Subcutaneous abdominal adipose tissue (tissue), 5 donors: ENCODE data around the gene GALNT12.
A peak's percentile ranks its signal among the peaks of the same experiment; 100 is the strongest.

Source experiments
- H3K27ac ChIP-seq: one replicate; pipeline ENCODE4 v1.7.0; 2013; ENCODE audit warnings: low read depth, mild to moderate bottlenecking, inconsistent platforms, low read length, moderate library complexity
- H3K27me3 ChIP-seq, 5 donors: one replicate each; pipeline ENCODE4 v1.7.0; 2013; ENCODE audit warnings: low read length in 5 of 5, inconsistent platforms in 1 of 5; ENCODE audit not compliant: control insufficient read depth in 5 of 5, insufficient read depth in 4 of 5
- H3K36me3 ChIP-seq, 5 donors: one replicate each; pipeline ENCODE4 v1.7.0; 2013; ENCODE audit warnings: low read length in 5 of 5; ENCODE audit not compliant: control insufficient read depth in 5 of 5, insufficient read depth in 5 of 5
- H3K4me1 ChIP-seq, 5 donors: one replicate each; pipeline ENCODE4 v1.7.0; 2013; ENCODE audit warnings: low read length in 5 of 5, mild to moderate bottlenecking in 3 of 5, moderate library complexity in 1 of 5; ENCODE audit not compliant: control insufficient read depth in 5 of 5, insufficient read depth in 5 of 5
- H3K4me3 ChIP-seq, 5 donors: one replicate each; pipeline ENCODE4 v1.7.0; 2013; ENCODE audit warnings: low read length in 5 of 5, low read depth in 1 of 5
- H3K9ac ChIP-seq, 5 donors: one replicate each; pipeline ENCODE4 v1.7.0; 2013; ENCODE audit warnings: low read length in 5 of 5, mild to moderate bottlenecking in 4 of 5, moderate library complexity in 3 of 5
- H3K9me3 ChIP-seq, 5 donors: one replicate each; pipeline ENCODE4 v1.7.0; 2013; ENCODE audit warnings: low read length in 5 of 5; ENCODE audit not compliant: control insufficient read depth in 5 of 5
- donor health status: healthy.
- donor health status: healthy.
- donor health status: healthy.
- donor health status: healthy.
- donor health status: healthy.

Gene GALNT12

DNA sequence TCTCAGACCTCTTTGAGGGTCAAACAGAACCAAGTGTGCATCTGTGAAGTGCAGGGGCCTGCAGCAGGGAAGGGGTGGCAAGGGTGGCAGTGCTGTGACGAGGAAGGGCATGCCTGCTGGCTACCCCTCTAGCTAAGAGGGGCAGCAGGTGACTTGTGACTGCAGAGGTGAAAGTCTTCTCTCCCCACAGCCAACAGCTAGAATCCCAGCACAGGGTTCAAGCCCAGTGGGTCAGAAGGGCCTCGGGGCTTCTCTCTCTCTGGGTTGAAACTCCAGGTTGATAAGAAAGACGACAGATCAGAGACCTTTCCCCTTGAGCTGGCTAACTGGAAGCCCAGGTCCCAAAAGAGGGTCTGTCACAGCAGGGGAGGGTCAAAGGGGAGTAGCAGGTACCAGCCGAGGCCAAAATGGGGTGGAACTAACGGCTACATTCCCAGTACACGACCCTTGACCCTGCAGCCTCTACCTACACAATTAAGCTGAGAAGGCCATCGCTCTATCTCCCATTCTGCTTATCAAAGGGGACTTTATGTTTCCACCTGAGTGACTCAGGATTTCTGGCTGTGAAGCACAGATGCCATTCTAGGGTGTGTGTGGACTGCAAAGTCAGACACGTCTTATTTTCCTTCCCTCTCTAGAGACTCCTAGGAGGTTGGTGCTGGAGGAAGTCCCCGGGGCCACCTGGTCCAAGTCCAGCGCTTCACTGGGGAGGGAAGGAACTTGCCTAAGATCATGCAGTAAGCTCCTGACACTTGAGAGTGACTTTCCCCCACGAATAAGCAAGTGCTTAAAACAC, 25.7 kb upstream of the GALNT12 start:
- no peak overlapping the region for H3K9ac ChIP-seq
- H3K4me3 ChIP-seq, result no peak overlapping the region
- H3K9me3 ChIP-seq, result no peaks in the 10 kb centered on the region
- H3K36me3 ChIP-seq, result peaks cover 0 to 34% (median 26%) of the 10 kb centered on the region in 5 donors
- H3K4me1 ChIP-seq, result peaks cover 0 to 9% (median 5%) of the 10 kb centered on the region in 5 donors
- H3K27ac ChIP-seq, result no peak overlapping the region
- no peaks in the 10 kb centered on the region for H3K27me3 ChIP-seq

DNA sequence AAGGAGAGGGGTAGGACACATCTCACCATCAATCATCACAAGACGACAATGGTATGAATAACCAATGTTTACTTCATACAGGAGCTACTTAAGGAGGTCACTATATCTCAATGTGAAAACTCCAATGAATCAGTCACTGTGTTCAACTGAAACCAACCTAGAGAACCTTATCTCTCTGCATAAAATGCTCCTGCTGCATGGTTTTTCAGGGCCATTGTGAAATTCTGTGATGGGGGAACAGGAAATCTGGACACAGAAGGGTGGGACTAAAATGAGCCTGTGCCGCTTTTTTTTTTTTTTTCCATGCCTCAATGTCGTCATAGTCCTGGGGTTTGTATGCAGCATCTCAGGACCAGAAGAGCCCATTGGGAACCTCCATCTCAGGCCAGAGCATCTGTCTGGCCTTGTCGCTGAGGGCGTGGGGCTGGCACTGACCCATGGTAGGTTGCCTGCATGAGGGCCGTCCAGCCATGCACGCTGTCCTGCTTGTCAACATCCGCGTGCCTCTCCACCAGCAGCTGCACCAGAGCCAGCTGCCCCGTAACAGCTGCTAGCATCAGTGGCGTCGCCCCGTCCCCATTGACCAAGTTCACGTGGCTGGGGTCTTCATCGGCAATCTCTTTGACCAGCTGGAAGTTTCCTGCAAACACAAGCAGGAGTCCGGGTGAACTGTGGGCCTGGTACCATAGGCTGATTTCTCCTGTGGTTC, 23.8 kb upstream of the GALNT12 start:
- Histone ChIP-seq H3K36me3 (peaks cover 0 to 33% (median 21%) of the 10 kb centered on the region in 5 donors), H3K27ac (no peak overlapping the region), H3K27me3 (no peaks in the 10 kb centered on the region), H3K9ac (no peak overlapping the region), H3K9me3 (no peaks in the 10 kb centered on the region), H3K4me3 (no peak overlapping the region), H3K4me1 (peaks cover 0 to 9% (median 5%) of the 10 kb centered on the region in 5 donors)

- no peak overlapping the region for H3K9ac ChIP-seq
Observed at GRCh38 chr9:98784831-98785806, 22.4 kb upstream of the GALNT12 start.

DNA sequence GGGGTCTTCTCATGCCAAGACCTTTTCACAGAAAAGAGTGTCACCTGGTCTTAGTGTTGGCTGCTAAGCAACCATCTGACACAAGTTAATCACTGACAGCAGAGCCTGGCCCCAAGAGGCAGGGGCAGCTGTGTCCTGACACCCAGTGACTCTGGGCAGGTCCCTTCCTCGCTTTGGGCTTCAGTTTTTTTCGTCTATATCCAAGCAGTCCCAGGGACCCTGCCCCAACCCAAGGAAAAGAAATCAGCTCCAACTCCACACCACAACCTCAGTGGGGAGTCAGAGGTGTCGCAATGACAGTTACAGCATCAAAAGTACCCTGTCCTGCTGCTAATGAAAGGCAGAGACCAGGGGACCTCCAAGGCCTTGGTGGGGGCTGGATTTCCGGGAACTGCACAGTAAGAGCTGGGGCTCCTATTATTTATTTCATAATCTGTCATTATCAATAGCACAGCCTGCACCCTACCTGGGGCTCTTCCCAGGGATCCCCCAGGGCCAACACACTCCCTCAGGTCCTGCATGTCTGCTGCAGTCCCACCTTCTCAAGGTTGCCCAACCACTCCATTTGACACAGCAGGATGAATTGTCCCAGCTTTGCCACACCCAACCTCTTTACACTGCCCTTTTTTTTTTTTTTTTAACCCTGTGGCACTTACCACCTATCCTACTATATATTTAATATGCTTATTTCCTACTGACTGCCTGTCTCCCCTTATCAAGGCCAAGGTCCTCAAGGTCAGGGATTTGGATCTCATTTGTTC, 20.5 kb upstream of the GALNT12 start:
- Histone ChIP-seq H3K4me1 (peaks cover 3 to 17% (median 12%) of the 10 kb centered on the region in 5 donors), H3K27me3 (no peaks in the 10 kb centered on the region), H3K27ac (no peak overlapping the region), H3K36me3 (peaks cover 0 to 23% (median 19%) of the 10 kb centered on the region in 5 donors), H3K9me3 (no peaks in the 10 kb centered on the region), H3K9ac (no peak overlapping the region), H3K4me3 (no peak overlapping the region)

More at GRCh38 chr9:98784831-98785806, 22.4 kb upstream of the GALNT12 start:
- Histone ChIP-seq H3K9me3 (no peaks in the 10 kb centered on the region), H3K27ac (no peak overlapping the region), H3K4me1 (peaks cover 0 to 9% (median 5%) of the 10 kb centered on the region in 5 donors), H3K27me3 (no peaks in the 10 kb centered on the region), H3K4me3 (no peak overlapping the region), H3K36me3 (peaks cover 0 to 30% (median 25%) of the 10 kb centered on the region in 5 donors)

DNA sequence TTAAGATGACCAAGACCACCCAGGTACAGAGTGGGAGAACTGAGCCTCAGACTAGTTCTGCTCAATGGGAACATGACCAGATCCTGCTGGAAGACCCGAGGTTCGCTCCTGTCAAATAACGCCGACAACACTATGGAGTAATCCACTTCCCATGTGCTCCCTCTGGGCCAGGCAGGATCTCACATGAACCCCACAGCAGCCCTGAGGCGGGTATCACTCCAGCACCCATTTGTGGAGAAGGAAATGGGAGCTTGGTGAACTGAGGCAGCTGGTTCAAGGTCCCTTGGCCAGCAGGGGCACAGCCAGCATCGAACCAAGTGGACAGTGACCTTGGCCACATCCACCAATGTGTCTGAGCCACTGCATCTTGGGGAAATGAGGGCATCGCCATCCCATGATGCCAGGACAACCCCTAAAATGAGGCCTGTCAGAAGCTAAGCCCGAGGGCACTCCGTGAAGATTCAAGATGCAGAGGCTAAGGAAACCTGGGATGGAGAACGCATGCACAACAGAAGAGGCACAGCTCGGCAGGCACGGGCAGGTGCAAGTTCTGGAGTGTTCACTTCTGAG, 19.6 kb upstream of the GALNT12 start:
- H3K27ac ChIP-seq, result no peak overlapping the region
- H3K4me3 ChIP-seq, result no peak overlapping the region
- H3K27me3 ChIP-seq, result no peaks in the 10 kb centered on the region
- no peak overlapping the region for H3K9ac ChIP-seq
- no peaks in the 10 kb centered on the region for H3K9me3 ChIP-seq
- peaks cover 0 to 17% (median 14%) of the 10 kb centered on the region in 5 donors for H3K36me3 ChIP-seq
- peaks cover 3 to 17% (median 12%) of the 10 kb centered on the region in 5 donors for H3K4me1 ChIP-seq

DNA sequence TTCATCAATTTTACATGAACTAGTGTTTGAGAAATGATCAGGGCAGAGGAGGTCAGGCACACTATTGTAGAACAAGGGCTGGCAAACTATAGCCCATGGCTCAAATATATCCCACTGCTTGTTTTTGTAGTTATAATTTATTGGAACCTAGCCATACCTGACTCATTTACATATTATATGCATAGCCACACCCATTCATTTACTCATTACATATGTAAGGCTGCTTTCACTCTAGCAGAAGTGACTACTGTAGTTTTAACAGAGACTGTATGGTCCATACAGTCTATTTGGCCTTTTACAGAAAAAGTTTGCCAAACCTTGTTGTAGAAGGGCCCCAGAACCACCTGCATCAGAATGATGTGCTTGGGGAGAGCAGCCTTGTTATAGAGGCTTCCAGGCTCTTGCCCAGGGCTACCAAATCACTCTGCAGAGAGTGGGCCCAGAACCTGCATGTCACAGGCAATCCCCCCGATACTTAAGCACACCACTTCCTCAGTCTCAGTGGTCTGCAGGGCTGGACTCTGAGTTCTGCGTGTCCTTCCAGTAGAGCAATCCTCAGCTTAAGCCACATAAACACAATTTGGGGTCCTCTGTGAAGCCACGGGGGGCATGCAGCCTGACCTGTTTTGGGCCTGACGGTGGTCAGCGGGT, 17.9 kb upstream of the GALNT12 start:
- Histone ChIP-seq H3K4me1 (peaks cover 3 to 19% (median 13%) of the 10 kb centered on the region in 5 donors), H3K4me3 (no peak overlapping the region), H3K9ac (no peak overlapping the region), H3K27ac (no peak overlapping the region), H3K27me3 (no peaks in the 10 kb centered on the region), H3K36me3 (peaks cover 0 to 12% (median 6%) of the 10 kb centered on the region in 5 donors), H3K9me3 (no peaks in the 10 kb centered on the region)

DNA sequence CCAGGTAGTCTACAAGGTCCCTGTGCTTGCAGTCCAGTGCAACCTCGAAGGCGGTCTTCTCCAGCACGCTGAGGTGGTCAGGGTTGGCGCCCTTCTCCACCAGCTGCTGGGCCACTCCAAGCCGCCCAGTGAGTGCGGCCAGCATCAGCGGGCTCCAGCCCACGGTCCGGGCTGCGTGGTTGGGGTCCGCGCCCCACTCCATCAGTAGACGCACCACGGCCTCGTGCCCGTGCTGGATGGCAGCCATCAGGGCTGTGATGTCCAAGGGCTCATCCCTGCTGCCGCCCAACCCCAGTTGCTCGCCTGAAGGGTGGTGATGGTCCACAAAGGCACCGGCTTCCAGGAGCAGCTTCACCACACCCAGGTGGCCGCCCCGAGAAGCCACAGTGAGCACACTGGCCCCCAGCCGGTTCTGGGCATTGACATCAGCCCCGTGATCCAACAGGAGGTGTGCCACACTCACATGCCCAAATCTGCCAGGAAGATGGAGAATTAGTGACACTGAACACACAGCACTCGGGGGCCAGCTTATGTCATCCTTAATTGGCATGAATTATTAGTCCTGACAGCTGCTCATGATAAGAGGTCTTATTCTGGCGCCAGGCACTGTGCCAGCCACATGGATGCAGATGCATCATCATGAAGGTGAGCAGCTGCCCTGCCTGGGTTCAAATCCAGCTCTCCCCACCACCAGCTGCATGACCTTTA, 17.2 kb upstream of the GALNT12 start:
- no peaks in the 10 kb centered on the region for H3K9me3 ChIP-seq
- no peak overlapping the region for H3K9ac ChIP-seq
- no peak overlapping the region for H3K27ac ChIP-seq
- H3K4me1 ChIP-seq, result peaks cover 3 to 24% (median 18%) of the 10 kb centered on the region in 5 donors
- no peak overlapping the region for H3K4me3 ChIP-seq
- no peaks in the 10 kb centered on the region for H3K27me3 ChIP-seq
- H3K36me3 ChIP-seq, result peaks cover 0 to 12% (median 6%) of the 10 kb centered on the region in 5 donors

DNA sequence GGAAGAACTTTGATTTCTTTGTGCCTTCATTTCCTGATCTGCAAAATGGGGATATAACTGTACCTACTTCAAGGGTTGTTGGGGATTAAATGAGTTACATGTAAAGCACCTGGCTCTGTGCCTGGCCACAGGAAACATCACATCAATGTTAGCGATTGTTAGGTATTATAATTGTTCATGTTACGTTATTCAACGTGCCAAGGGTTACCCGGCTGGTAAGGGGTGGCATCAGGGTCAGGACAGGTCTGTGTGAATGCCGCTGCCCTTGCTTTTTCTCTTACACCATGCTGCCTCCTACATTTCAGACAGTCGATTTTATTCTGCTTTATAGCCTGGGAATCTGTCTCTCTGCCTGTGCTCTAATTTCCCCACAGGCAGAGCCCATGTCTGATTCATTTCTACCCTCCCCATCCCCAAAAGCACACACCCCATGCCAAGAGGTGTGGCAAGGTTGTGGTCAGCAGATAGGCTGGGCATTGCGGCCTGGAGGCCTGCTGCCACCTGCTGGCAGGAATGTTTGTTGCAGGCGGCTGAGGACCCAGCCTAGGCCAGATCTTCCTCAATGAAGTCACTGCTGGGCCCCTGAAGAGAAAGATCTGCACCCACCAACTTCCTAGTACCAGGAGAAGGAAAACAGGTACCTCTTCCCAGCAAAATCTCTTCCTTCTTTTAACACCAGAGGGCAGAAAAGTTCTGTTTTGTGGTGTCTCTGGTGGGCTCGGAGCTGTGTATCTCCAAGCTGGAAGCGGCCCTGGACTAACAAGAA, 16.4 kb upstream of the GALNT12 start:
- Histone ChIP-seq H3K4me3 (peak overlapping the region in 1 of 5 donors; percentile 19), H3K27me3 (no peaks in the 10 kb centered on the region), H3K27ac (no peak overlapping the region), H3K4me1 (peaks cover 3 to 26% (median 21%) of the 10 kb centered on the region in 5 donors), H3K9me3 (no peaks in the 10 kb centered on the region), H3K36me3 (peaks cover 0 to 12% (median 6%) of the 10 kb centered on the region in 5 donors), H3K9ac (no peak overlapping the region)
